Stimulated activated CD4-positive, alpha-beta T cell treated with anti-CD3 and anti-CD28 coated beads, Interleukin-1b, Interleukin-23, amount 100 ng/mL, for 1 hour (primary cell): ENCODE measurements around the gene ATN1.
A peak's percentile ranks its signal among the peaks of the same experiment; 100 is the strongest.

Experiments used
- DNase-seq, 2 donors: peaks; one replicate each; pipeline ENCODE4 v3.0.0-alpha.2; 2020; ENCODE audit warnings: low read depth in 2 of 2

The ATN1 gene

DNA sequence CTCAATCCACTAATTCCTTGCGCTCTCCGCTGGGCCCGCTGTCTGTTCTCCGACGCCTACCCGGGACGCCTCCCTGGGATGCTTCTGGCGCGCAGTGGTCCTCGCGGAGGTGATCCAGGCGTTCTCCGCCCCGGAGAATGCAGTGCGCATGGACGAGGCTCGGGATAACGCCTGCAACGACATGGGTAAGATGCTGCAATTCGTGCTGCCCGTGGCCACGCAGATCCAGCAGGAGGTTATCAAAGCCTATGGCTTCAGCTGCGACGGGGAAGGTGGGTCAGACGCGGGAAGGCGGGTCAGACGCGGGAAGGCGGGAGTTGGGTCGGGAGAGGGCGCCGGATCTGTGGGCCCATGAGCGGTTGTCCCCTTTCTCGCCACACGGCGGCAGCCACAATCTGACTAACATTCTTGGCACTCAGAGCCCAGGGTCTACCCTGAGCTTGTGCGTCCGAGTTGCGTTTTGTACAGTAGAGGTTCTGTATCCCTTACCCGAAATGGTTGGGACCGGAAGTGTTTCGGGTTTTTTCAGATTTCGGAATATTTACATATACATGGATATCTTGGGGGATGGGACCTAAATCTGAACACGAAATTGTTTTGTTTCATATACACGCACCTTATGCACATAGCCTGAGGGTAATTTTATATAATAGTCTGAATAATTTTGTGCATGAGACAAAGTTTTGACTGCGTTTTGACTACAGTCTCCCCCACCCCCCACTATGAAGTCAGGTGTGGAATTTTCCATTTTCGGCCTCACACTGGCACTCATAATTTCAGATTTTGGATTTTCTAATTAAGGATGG is 16.8 kb downstream of the ATN1 start:
- DNase-seq = peak; percentile 63 to 71

DNA sequence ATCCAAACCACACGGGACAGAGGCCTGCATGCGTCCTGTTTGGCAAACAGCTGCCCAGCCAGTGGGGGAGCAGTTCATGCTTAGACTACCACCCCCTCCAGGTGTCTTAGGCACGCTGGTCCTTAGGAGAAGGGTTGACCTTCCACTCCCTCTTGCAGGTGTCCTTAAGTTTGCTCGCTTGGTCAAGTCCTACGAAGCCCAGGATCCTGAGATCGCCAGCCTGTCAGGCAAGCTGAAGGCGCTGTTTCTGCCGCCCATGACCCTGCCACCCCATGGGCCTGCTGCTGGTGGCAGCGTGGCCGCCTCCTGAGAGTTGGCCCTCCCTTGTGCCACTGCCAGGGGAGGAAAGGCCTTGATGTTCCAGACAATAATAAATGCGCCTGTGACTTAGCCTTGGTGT is 17.9 kb downstream of the ATN1 start:
- no peak for DNase-seq

DNA sequence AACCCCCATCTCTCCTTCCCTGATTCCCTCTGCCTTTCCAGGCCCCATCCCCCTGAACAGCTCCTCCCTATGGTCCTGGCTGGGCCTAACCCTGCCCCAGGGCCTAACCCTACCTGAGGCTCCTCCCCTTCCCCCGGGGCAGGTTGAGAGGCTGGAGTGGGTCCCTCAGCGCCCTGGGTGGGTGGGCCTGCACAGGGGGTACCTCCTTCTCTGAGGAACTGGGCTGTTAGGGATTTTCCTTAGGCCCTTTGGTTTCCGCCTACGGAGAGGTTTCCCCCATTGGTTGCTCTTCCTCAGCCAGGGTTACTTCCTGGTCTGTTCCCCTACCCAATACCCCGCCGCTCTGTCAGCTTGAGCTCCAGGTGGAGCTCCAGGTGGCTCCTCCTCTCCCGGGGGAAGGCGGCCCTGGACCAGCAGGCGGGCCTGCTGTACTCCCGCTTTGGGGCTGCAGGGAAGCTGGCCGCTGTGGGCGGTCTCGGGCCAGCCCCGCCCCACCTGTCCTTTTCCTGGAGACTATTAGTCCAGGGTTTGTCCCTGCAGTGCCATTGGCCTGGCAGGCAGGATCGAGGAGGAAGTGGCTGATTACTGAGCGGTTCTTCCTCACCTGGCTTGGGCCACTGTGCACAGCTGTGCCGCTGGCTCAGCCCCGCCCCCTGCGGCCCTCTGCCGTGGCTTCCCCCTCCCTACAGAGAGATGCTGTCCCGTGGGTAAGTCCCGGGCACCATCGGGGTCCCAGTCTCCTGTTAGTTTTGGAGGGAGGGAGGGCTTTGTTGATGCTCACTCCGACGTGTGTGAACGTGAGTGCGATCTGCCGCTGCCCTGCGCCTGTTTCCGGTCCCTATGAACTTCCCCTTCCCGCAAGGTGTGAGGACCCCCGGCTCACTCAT is 18.5 kb downstream of the ATN1 start:
- DNase-seq = no peak

DNA sequence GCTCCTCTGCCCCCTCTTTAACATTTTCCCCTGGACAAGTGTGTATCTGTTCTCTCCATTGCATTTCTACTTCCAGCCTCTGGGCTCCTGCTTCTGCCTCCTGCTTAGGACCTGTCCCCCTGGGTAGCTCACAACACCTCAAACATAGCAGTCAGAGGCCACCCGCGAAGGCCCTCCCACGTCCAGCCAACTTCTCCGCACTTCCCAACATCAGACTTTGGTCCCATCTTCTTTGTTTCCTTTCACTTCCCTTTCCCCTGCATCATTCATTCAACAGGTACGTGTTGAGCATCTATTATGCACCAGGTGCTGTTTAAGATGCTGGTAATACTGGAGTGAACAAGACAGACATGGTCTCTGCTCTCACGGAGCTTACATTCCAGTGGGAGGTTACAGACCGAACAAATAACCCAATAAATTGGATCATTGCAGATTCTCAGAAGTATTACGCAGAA is 19.2 kb downstream of the ATN1 start:
- no peak for DNase-seq

DNA sequence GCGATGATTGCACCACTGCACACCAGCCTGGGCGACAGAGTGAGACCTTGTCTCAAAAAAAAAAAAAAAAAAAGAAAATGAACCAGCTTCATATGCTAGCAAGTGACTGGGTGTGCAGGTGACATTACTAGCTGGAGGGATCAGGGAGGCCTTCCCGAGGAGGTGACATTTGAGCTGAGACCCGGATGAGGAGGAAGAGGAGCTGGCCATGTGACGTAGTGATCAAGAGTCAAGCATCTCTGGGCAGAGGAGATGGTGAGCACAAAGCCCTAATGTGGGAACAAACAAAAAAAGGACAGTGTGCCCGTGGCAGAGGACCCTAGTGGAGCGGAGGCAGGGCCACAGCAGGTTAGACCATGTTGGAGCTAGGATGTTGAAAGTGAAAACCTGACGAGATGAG is 19.9 kb downstream of the ATN1 start:
- DNase-seq = no peak

DNA sequence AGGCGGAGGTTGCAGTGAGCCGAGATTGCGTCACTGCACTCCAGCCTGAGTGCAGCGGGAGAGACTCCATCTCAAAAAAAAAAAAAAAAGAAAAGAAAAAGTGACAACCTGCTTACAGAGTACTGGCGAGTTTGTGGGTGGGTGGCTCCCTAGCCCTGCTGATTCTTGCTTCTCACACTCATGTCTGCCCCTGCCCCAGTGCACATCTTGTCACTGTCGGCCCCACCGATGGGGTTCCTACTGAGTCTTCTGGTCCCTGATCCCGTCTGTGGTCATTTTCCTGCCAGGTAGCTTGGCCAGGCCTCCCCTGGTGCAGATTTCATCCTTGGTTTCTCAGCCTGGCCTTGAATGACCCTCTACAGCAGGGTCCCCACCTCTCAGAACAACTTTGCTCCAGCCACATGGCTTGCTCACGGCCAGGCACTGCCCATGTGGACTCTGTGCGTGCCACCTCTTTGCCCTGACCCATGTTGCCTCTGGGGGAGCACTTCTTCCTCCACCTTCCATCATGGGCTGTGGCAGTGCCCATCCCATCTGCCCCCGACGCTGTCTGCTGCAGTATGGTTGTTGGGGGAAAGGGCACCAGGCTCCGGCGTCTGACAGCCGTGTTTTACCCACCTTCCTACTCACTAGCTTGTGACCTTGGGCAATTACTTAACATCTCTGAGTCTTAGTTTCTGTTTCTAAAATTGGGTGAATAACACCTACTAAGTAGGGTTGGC is 21.3 kb downstream of the ATN1 start:
- no peak for DNase-seq

DNA sequence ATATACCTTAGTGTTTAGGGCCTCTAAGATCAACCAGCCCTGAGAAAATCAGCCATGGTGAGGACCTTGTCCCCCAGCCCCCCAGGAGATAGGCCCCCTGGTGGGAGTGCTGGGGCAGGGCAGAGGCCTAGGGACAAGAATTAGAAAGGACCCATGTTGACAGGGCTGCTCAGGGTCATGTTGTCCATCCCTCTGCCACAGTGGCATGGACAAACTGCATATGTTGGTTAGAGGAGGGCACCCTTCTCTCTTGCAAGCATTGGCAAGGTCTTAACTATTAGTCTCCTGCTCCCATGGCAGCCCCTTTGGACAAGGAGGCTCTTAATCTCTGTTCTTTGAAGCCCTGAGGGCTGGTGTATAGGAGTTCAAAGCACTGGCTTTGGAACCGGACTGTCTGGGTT is 22.6 kb downstream of the ATN1 start:
- no peak for DNase-seq

DNA sequence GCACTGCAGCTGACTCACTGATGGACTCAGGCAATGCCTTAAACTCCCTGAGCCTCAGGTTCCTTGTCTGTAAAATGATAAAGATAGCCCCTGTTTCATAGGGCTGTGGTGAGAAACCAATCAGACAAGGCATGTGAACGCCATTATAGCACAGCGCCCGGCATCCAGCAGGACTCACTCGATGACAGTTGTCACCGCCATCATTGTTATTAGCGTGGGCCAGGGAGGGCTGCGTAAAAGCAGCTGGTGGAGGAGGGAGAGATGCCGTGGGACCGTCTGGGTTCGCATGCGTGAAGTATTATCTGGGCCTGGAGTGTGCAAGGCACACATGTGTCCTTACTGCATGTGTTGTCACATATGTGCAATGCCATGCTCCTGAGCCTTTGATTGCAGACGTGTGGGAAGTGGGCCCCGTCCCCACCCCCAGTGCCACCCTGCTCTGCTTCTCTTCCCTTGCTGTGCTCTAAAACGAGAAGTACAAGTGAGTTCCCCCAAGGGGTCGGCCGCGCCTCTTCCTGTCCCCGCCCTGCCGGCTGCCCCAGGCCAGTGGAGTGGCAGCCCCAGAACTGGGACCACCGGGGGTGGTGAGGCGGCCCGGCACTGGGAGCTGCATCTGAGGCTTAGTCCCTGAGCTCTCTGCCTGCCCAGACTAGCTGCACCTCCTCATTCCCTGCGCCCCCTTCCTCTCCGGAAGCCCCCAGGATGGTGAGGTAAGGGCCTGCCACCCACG is 23.2 kb downstream of the ATN1 start, which contains the start of gene PTPN6:
PTPN6 (plus strand) TSS at position 546 of the 730 bp plus-strand sequence; CDS start at position 703, 157 bp downstream.
- no peak for DNase-seq

DNA sequence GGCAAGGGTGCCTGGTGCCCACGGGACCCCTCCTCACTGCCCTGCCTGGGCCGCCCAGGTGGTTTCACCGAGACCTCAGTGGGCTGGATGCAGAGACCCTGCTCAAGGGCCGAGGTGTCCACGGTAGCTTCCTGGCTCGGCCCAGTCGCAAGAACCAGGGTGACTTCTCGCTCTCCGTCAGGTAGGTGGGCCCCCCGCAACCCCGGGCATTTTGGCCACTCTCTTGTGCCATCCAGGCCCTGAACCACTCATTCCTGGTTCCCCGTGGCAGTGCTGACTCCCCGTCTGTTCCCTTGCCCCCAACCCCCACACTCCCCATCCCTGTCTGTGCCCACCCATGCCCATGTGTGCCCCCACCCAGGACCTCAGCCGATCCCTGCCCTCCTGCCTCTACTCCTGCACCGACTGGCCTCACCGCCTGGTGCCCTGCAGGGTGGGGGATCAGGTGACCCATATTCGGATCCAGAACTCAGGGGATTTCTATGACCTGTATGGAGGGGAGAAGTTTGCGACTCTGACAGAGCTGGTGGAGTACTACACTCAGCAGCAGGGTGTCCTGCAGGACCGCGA is 23.9 kb downstream of the ATN1 start:
- no peak for DNase-seq

DNA sequence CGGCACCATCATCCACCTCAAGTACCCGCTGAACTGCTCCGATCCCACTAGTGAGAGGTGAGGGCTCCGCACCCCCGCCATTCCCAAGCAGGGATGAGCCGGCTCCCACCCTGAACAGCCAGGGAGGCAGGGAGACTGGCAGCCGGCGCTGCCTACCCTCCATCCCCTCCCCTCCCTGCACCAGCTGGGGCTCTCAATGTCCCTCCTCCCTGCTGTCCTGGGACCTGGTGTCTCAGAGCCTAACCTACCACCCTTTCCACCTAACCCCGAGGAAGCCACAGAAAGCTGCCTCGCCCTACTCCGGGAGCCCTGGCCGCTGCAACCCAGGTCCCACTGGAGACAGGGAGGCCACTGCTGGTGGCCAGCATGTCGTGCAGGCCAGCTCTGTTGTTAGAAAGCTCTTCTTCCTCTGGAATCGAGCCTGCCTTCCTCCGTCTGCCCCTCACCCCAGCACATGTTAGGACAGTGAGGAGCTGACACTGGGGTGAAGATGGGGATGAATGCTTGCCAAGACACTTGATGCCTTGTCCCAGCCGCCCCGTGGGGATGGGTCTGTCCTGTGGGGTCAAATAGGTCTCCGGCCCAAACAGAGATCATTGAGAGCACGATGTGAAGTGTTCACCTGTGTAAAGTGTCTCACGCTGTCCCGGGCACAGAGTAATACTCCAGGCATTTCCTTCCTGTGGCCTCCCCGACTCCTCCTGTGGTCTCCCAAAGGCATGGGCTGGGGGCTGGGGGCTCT is 24.5 kb downstream of the ATN1 start:
- no peak for DNase-seq

DNA sequence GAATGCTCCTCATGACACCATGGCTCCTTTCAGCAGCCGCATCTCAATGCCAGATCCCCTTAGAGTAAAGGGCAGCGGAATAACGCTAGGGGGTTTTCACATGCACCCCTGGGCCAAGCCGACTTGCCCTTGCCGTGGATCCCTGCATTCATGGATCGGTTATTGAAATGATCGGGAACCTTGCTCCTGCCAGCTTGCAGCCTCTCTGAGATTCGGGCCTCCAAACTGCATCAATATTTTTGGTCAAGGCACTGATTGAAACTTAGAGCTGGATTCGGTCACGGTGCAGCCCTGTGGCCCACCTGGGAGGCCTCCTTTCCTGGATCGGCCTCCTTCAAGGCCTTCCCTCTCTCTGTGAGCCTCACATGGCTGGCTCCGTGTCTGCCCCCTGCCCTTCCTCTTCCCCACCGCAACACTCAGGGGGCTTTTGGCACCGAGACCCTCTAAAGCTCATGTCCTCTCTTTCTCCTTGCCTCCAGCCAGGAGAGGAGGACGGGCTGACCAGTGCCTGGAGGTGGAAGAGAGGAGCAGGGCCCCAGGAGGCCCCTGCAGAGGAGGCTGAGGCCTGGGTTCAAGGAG is 25.2 kb downstream of the ATN1 start:
- DNase-seq = no peak

DNA sequence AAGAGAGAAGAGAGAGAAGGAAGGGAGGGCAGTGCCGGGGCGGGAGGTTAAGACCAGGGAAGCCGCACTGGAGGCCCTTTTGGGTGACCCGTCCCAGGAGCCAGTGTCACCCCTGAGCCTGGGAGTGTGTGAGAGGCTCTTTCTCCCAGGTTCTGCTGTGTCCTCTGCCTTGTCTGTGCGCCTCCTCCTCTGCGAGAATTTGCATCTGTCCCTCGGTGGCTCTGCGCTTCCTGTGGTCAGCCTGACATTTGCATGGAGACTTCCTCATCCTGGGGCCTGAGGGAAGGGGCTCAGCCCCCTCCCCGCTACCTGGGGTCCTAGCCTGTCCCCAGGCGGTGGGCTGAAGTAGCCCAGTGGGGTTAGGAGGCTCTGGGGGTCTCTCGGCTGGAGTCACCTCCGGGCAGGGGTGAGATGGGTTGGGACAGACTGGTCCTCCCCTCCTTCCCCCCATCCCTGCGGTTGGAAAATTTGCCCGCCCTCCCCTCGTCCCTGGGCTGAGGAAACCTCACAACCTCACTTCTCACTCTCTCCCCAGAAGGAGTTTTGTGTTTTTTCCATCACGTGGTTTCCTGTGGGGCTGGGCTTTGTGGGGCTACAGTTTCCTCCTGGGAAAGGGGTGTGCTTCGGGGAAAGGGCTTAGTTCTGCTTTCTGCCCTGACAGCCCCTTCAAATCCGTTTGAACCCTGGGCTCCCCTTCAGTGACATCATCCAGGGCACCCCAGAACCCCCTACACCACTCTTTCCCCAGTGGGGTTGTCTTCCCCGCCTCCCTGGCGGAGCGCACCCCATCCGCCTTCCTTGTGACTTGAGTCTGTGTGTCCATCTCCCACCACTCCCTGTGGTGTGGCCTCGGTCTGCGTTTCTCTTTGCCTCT is 25.9 kb downstream of the ATN1 start:
- peak in 1 of 2 donors; percentile 70 for DNase-seq

DNA sequence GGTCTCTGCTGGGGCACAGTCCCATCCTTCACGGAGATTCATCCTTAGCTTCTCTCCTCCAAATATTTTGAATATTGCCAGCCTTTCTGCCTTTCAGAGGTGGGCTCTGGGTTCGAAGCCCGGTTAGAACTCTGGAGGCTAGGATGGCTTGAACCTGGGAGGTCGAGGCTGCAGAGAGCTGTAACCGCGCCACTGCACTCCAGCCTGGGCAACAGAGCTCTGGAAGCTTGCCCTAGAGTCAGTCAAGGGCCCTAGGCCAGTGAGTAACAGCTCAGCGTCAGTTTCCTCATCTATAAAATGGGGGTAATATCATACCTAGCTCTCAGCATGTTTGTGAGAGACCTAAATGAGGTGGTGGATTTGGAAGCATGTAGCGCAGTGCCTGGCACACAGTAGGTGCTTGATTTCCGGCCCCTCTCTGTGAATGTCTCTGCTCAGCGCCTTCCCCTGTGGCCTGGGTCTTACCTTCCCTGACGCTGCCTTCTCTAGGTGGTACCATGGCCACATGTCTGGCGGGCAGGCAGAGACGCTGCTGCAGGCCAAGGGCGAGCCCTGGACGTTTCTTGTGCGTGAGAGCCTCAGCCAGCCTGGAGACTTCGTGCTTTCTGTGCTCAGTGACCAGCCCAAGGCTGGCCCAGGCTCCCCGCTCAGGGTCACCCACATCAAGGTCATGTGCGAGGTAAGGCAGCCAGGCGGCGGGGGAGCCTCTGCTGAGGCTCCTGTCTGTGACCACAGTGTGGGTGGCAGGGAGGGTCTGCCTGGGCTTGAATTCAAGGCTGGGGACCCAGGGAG is 26.8 kb downstream of the ATN1 start:
- no peak for DNase-seq

DNA sequence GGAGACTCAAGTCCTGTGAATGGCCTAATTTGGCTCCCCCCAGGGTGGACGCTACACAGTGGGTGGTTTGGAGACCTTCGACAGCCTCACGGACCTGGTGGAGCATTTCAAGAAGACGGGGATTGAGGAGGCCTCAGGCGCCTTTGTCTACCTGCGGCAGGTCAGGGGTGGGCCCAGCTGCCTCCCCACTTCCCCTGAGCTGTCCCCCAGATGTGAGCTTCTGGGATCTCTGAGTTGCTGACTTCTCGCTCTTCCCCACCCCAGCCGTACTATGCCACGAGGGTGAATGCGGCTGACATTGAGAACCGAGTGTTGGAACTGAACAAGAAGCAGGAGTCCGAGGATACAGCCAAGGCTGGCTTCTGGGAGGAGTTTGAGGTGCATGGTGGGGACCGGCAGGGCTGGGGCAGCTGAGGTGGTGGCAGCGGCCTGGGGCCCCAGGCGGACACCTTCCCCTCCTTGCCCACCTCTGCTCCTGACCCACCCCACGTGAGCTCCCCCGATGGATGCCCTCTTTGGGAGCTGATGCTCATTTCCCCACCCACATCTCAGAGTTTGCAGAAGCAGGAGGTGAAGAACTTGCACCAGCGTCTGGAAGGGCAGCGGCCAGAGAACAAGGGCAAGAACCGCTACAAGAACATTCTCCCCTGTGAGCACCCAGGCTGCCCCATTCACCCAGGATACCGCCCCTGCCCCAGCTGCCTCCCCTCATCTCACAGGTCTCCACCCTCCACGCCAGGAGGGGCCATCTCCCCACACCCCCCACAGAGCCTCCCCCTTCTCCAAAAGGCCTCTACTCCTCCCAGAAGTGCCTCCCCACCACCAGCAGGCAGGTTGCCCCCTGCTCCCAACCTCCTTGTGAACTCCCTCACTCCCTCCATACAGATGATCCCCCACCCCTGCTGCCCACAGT is 27.6 kb downstream of the ATN1 start:
- no peak for DNase-seq

DNA sequence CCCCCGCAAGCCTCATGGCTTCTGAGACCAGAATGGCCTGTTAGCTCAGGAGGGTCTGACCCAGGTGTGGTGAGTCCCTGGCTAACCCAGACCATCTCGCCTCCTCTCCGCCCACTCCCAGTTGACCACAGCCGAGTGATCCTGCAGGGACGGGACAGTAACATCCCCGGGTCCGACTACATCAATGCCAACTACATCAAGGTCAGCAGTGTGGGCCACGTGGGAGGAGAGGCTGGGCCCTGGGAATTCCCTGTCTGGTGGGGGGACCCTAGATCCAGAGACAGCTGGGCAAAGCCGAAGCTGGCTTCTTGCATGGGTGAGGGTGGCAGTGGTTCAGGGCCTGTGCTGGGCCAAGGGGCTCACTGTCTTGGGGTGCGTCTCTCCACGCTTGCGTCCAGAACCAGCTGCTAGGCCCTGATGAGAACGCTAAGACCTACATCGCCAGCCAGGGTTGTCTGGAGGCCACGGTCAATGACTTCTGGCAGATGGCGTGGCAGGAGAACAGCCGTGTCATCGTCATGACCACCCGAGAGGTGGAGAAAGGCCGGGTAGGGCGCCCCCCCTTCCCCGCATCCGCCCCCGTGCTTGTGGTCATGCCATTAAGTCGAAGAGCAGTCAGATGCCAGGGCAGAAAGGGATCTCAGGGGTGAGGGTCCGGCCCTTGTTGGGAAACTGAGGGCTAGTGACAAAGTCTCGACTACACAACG is 28.4 kb downstream of the ATN1 start:
- no peak for DNase-seq

DNA sequence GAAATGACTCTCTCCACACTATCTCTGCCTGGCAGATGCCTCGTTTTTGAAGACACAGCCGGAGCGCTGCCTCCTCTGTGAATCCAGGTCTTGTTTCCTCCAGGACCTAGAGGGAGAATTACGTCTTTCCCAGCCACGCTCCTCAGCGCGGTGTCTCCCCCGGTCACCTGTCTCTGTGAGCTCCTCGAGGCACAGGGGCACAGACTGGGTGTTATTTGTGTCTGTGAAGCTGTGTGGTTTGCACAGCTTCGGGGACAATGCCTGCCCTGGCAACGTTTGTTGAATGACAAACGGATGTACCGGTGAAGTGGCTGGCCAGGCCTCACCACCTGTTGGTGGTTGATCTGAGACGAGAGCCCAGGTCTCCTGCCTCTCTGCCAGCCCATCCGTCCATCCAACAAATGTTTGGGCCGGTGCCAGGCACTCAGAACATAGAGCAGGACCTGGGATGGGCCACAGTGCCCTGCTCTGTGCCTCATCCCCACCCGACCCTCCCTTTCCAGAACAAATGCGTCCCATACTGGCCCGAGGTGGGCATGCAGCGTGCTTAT is 29.5 kb downstream of the ATN1 start:
- DNase-seq = no peak
